Kidney tubule cell (primary cell): ENCODE results near the gene SVOP.

Source experiments
- DNase-seq: peaks from one replicate; pipeline ENCODE4 v3.0.0-alpha.2; 2018; ENCODE audit warnings: low spot score

SVOP gene

DNA sequence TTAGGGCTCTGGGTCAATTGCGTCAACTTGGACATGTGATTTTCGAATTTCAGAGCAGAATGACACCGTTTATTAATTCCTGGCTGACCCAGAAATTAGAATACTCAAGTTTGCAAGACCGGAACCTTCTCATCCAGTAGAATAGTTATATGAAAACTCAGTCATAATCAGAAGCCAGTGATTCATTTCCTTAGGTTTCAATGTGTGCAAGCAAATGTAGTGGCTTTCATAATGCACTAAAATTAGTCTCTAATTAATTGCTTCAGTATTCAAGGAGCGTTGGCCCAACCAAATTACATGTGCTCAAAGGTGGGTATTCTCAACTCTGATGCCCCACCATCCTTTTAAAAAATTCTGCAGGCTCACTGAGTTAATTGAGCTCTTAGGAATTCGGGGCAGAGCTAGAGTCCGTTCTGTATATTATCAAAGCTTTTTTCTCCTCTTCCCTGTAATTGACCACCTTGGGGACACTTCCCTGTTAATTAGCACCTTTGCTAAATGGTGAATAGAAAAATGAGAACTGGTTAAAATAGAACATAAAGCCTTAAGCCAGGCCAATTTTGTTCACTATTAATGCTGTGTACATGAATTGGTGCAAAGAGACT lies 85.6 kb downstream of the SVOP start:
- DNase-seq: no peak

DNA sequence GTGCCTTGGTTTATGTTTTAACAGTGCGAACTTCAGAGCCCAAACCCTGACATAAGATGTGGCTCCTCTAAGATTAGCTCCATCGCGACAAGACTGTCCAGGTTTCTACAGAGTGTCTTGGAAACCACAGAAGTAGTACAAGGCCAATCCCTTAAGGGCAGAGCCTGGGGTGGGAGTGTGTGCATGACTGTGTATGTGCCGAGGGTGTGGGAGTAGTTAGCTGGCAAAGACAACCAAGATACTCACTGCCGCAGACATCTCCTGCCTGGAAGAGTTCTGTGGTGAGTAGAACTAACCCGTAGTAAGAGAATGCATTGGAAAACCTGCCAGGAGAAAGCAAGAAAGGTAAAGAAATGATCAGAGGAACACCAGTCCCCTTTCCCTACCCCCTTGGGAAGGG lies 86.9 kb downstream of the SVOP start:
- DNase-seq: no peak

DNA sequence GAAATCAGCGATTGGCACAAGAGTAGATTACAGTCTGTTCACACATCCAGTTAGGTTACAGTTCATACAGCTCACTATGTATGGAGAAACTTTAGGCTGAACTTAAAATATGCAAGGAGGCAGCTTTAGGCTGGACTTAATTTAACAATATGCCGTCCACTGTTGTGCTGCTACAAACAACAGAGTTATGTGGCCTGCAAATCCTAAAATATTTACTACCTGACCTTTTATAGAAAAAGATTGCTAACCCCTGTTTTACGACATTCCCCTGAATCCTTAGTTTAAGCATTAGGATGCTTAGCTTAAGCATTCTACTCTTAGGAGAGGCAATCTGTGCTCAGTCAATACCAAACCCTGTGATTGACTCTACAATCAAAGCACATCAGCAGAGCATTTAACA lies 90.1 kb downstream of the SVOP start:
- DNase-seq: no peak

DNA sequence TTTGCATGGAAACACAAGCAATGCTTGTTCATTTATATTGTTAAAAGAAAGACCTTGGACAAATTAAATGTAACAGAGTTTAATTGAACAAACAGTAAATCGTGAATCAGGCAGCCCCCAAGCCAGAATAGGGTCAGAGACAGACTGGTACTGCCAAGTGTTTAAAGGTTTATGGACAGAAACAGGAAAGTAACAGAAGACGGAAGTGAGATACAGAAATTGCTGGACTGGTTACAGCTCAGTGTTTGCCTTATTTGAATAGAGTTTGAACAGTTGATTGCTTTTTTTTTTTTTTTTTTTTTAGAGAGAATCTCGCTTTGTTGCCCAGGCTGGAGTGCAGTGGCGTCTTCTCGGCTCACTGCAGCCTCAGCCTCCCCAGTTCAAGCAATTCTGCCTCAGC lies 90.7 kb downstream of the SVOP start:
- DNase-seq: no peak

DNA sequence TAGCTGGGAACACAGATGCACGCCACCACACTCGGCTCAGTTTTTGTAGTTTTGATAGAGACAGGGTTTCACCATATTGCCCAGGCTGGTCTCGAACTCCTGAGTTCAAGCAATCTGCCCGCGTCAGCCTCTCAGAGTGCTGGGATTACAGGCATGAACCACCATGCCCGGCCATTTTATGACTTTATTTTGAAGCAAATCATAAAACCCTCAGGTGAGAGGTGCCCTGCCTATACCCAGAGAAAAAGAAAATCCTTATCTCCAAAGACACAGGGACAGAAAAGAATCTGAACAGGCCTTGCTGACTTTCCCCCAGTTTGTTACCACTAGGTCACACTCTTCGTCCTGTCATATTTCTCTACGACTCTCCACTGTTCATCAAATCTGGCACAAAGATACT lies 92.2 kb downstream of the SVOP start:
- no peak for DNase-seq

DNA sequence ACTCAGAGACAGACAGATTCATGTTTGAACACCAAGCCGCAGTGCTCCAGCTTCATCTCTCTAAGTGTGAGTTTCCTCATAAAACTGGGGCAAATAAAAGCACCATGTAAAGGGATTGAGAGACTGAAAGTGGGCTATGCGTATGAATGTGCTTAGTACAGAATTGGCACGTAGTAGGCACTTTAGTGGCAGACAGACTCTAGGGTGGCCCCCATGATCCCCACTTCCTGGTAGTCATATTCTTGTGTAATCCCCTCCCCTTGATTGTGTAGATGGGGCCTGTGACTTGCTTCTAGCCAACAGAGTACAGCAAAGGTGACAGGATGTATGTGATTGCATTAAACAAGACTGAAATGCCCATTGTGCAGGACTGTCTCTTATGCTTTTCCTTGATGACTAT lies 98.0 kb downstream of the SVOP start:
- DNase-seq: no peak

DNA sequence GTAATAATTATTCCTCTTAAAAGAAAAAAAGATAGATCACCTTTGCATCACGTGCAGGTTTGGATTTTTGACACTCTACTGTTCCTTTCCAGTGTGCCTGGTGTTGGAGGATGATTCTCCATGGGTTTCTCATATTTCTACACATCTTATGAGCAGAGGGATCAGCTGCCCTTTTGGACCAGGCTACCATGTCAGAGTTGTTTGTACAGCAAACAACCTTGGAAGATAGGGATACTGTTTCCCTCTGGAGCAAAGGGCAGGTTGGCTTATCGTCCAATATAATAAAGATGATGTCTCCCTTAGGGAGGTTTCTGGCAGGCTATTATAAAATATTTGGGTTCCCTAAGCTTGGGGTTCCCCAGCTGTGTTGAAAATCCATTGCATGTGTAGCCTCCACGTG lies 98.9 kb downstream of the SVOP start:
- no peak for DNase-seq

DNA sequence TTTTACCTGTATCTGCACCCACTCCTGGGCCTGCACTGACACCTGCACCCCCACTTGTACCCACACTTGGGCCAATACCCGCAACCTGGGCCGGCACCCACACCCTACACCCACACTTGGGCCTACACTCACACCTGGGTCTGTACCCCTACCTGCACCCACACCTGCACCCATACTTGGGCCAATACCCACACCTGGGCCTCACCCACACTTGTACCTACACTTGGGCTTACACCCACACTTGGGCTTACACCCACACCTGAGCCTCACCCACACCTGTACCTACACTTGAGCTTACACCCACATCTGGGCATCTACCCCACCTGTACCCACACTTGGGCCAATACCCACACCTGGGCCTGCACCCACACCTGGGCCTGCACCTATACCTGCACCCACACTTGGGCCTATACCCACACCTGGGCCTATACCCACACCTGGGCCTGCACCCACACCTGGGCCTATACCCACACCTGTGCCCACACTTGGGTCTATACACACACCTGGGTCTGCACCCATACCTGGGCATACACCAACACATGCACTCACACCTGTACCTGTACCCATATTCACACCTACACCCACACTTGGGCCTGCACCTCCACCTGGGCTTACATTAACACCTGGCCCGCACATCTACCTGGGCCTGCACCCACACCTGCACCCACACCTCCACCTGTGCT lies 101.8 kb downstream of the SVOP start:
- no peak for DNase-seq

DNA sequence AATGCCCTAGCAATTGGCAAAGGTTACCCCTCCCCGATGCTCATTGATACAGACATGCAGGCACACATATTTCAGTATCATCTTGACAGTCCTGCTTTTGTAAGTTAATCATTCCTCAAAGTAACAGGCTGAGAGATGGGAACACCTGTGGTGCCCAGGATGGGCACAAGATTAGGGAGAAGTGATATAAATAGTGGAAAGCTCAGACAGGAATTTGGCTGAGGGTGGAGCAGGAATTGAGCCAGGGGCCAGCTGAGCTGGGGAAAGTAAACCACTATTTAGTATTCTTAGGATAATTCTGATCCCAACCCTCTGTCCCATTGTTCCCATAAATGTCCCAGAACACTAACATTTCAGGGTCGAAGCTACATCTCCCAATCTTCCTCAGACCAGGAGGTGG lies 102.7 kb downstream of the SVOP start:
- DNase-seq: no peak

DNA sequence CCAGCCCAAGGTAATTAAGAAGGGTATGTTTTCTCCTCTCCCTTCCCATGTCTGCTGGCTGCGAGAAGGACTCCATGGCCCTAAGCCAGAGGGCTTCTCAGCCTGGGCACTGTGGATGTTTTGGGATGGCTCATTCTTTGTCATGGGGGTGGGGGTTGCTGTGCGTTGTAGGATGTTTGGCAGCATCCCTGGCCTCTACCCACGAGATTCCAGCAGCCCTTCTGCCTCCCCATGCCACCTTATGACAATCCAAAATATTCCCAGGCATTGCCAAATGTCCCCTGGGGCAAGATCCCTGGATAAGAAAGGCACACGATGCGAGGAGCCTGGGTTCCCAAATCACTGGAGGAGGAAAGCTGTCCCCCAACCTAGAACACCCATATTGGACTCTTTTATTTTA lies 104.5 kb downstream of the SVOP start:
- DNase-seq: no peak

DNA sequence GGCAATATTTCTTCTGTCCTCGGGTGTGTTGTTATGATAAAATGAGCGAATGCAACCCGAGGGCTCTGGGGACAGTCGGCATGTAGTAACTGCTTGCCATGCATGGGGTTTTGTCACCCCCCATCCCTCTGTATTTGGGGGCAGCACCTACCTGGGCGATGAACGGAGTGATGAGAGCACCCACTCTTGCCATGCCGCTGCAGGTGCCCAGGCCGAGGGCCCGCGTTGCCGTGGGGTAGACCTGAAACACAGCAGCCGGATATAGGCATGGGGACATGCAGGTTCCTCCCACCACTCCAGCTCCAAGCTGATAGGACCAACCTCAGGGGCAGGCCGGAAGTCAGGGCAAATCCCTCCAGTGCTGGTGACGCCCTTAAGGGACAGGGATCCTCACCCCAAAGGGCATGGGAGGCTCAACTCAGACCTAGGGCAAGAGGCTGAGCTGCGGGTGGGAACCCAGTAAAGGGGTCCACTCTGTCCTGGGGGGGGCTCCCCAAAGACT lies 105.2 kb downstream of the SVOP start:
- no peak for DNase-seq

DNA sequence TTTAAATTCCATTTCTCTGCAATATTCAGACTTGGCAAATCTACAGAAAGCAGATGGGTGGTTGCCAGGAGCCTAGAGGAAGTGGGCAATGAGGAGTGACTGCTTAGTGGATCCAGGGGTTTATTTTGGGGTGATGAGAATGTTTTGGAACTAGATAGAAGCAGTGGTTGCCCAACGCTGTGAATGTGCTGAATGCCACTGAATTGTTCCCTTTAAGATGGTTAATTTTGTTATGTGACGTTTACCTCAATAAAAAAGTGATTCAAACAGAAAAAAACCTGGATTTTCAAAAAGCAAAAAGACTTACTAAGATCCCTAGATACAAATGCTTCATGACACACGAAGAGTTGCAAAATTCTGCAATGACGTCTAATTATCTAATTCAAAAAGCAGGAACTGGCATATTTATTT lies 106.7 kb downstream of the SVOP start:
- no peak for DNase-seq

DNA sequence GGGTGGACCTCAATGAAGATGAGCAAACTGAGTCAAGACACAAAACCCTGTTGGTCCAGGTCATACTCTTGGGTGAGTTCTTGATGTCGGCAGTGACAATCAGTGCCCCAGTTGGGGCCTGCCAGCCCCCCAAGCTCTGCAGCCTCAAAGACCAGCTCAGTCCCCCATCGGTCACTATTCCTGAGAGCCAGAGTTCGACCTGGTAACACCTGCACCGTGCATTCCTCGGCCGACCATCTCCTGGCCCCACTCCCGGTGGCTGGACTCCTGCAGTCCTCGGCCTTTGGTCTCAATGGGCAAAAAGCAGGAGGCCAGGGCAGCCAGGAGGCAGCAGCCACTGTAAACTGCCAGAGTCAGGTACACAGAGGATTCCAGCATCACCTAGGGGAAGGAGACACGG lies 108.5 kb downstream of the SVOP start:
- no peak for DNase-seq

DNA sequence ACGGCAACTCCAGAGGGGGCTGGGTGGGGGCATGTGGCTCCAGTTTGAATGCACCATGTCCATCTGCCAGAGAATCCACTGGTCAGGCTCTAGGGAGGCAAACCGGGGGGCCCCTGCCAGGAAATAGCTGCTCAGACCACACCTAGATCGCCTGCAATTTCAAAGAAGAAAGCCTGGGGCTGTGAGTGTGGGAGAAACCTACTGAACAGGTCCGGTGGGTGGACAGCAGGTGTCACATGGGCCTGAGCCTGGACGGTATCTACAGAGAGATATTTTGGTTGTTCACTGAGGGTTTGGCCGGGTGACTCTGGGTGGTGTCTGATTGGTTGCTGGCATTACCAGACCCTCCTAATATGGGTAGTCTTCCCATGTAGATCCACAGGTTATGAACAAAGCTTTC lies 109.0 kb downstream of the SVOP start:
- DNase-seq: no peak

DNA sequence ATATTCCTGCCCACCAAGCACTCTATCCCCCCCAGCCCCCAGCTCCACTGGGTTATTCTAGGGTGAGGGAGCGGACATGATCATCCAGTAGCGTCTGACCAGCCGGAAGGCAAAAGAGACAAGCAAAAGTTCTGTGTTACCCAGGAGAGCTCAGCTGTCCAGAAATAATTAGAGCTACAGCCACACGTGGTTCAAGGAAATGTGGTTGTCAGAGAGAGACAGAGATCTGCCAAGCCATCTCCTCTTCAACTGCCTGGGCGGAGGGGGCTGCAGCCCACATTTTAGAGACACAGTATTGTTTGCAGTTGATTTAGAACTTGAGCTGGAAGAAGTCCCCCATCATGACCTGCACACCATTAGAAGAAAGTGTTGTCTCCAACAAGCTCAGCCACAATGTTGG lies 110.5 kb downstream of the SVOP start:
- DNase-seq: no peak

DNA sequence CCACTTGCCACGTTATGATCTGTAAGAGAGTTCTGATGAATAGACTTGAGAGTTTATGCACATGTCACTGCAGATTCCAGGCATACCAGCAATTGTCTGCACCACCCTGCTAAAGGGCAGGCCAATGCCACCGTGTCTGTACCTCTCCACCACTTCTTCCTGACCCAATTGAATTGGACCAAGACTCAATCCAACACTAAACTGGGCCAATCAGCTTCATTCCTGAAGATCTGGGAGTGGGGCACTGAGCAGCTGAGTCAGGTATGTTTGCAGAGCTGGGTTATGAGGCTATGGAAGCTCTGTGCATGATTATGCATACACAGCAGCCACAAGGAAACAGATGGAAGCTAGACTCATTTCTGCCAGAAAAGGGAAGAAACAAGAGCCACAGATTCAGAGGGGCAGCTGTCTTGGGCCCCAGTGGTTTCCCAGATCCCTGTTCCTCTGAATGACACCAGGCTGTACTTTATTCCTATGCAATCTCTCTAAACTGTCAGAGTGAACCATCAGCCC lies 113.0 kb downstream of the SVOP start:
- peak; percentile 72 for DNase-seq

DNA sequence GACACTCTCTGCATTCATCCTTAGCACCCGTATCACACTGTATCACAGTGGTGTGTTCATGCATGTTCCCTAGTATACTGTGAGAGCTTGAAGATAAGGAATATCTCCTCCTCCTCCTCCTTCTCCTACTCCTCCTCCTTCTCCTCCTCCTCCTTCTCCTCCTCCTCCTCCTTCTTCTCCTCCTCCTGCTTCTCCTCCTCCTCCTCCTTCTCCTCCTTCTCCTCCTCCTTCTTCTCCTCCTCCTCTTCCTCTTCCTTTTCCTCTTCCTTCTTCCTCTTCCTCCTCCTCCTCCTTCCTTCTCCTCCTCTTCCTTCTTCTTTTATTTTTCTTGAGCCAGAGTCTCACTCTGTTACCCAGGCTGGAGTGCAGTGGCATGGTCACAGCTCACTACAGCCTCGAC lies 113.9 kb downstream of the SVOP start:
- DNase-seq: no peak

DNA sequence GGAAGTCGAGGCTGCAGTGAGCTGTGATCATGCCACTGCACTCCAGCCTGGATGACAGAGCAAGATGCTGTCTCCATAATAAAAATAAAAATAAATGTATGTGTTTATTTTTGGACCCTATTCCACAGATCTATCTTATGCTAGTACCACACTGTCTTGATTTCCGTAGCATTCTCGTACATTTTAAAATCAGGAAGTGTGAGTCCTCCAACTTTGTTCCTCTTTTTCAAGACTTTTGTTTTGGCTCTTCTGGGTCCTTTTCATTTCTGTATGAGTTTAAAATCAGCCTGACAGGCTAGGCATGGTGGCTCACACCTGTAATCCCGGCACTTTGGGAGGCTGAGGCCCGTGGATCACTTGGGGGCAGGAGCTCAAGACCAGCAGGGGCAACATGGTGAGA lies 115.1 kb downstream of the SVOP start:
- DNase-seq: no peak

DNA sequence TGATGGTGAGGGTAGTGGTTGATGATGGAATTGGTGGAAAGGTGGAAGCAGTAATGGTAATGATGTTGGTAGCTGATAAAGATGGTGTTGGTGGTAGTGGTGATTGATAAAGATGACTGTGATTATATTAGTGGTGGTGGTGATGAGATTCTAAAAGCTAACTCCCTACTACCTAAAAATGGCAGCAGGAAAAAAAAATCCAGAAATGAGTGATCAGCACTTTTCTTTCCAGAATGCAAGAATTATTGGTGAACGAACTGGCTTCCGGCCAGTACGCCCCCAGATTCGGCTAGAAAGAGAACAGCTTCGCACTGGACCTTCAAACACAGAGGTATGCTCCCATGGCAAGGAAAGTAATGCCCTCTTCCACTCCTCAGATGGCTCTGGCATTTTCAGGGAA lies 121.7 kb downstream of the SVOP start:
- DNase-seq: no peak

DNA sequence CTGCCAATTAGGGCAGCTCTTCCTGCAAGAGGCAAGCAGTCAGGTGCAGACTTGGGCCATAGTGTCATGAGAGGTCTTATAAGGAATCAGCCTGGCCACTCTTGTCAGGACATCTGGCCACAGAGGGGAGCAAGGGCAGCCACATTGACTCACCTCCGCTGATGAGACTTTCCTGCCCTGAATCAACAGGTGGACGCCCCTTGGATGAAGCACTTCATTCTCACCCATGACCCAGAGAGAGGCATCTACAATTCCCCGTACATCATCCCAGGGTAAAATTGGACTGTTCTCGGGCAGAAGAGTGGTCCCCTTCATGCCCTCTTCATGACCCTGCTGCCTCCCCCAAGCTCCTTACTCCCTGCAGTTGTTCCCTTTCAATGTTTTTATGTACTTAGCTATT lies 124.1 kb downstream of the SVOP start:
- no peak for DNase-seq

DNA sequence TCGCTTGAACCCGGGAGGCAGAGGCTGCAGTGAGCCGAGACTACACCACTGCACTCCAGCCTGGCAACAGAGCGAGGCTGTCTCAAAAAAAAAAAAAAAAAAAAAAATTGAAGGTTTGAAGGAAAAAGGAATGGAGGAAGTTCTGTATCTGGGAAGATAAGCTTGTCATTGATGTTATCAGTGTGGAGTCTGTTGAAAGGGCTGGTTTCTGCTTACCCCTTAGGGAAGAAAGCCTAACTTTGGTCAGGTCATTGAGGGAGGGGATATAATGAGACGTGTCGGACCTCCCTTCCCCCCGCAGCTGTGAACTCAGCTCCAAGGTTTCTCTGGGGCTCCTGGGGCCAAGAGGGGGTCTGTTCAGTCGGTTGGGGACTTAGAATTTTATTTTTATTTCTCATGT lies 124.5 kb downstream of the SVOP start:
- DNase-seq: no peak

DNA sequence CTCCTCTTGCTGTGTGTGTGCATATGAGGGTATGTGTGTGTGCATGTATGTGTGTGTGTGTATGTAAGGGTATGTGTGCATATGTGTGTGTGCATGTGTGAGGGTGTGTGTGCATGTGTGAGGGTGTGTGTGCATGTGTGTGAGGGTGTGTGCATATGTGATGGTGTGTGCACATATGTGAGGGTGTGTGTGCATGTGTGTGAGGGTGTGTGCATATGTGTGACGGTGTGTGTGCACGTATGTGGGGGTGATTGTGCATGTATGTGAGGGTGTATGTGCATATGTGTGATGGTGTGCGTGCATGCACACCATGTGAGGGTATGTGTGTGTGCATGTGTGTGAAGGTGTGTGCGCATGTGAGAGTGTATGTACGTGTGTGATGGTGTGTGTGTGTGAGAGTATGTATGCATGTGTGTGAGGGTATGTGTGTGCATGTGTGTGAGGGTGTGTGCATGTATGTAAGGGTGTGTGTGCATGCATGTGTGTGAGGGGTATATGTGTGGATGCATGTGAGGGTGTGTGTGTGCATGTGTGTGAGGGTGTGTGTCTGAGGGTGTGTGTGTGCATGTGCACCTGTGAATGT lies 125.6 kb downstream of the SVOP start:
- DNase-seq: no peak

DNA sequence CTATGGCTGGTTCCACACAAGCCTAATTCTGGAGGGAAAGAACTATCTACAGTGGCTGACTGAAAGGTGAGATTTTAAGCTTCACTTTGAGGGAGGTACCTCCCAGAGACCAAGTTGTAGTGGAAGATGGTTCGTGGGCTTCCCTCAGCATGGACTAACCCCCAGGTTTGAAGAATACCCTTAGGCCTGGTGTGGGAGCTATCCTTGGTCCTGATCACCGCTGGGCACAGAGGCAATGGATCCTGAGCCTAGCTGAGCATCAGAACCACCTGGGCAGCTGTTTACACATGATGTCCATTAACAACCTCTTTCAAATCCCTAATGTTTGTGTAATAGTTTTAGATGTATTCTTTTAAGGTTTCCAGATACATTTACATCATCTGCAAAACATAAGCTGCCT lies 130.7 kb downstream of the SVOP start:
- DNase-seq: no peak

DNA sequence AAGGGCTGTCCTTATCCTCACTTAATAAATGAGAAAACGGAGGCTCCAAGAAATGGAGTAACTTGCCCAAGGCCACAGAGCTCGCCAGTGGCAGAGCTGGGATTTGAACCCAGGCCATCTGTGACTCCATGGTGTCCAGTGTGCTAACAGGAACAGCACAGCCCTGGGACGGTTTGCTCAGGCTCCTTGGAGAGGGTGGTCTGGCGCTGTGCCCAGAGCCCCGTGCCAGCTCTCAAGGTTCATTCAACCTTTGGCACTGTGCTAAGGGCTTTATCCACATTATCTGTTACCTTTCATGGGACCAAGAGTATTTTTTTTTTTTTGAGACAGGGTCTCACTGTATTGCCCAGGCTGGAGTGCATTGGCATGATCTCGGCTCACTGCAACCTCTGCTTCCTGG lies 132.8 kb downstream of the SVOP start:
- no peak for DNase-seq
